GM21619 (cell line): Measurements from ENCODE around the gene SMYD1.
A peak's percentile ranks its signal among the peaks of the same experiment; 100 is the strongest.

Source experiments
- ATAC-seq: cut with Tn5 transposase; IDR thresholded peaks from one replicate; pipeline ENCODE4 v1.9.1; 2021; ENCODE audit not compliant: unreplicated experiment

The SMYD1 gene

DNA sequence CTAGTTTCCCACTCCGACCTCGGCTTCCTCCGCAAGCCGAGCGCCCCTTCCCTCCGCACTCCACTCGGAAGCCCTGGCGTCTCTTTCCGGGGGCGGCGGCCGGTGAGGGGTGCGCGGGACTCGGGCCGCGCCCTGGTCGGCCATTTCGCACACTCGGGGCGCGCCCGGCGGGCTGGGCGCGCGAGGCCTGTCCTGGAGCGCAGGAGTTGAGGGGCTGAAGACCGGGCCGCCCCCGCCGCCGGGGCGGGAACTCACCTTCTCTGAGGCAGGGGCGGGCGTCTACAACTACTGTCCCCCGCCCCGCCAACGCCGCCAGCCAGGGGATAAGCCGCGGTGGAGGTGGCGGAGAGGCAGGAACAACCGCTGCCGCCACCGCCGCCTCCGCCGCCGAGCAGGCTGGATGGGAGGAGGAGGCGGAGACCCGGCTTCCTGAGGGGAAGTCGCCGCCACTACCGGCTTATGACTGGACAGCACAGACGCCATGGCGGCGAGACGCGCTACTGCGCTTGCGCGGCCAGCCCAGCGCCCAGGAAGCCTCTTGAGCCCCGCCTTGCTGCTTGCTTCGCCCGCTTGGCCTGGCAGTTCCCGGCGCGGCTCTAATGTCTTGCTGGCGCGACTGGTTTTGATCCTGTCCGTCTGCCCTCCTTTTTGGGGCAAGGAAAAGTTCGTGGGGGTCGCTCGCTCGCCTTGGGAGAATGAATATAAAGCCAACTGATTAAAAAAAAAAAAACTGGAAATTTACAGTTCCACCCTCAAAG lies 12.1 kb upstream of the SMYD1 start, which contains the start of gene KRCC1:
Gene KRCC1, minus strand, starts transcription at position 413 of the 758 bp plus-strand sequence. CDS start 27,220 bp downstream, outside the sequence.
- ATAC-seq: peak; percentile 90

DNA sequence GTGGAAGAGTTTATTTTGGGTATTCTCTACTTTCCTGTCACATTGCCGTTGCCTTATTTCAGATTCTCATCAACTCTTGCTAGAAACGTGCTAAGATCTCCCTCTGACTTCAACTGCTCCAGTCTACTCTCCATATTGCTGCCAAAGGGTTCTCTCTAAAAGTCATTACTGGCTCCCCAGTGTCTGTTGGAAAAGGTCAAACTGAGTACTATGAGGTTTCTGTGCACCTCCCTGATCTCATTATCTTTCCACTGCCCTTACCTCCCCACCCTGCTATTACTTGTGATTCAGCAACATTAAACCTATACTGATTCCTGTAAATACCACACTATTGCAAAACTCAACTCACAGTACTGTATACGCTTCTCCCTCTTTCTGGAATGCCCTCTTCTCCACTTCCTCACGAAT lies 10.2 kb upstream of the SMYD1 start:
- no peak for ATAC-seq

DNA sequence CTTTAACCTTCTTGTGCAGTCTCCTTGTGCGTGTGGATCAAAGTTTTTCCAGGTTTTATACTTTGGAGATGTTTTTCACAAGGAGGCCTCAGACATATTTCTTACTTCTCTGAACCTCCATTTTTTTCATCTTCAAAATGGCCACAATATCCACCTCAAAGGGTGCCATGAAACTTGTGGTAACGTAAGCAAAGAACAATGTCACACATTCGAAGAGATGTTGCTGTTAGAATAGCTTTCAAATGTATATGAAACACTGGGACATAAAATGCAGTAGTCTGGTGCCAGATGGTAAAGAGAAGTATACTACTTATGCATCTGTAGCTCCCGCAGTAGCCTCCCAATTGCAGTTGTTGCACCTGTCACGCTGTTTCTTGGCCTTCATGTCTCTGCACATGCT lies 9.4 kb upstream of the SMYD1 start:
- no peak for ATAC-seq

DNA sequence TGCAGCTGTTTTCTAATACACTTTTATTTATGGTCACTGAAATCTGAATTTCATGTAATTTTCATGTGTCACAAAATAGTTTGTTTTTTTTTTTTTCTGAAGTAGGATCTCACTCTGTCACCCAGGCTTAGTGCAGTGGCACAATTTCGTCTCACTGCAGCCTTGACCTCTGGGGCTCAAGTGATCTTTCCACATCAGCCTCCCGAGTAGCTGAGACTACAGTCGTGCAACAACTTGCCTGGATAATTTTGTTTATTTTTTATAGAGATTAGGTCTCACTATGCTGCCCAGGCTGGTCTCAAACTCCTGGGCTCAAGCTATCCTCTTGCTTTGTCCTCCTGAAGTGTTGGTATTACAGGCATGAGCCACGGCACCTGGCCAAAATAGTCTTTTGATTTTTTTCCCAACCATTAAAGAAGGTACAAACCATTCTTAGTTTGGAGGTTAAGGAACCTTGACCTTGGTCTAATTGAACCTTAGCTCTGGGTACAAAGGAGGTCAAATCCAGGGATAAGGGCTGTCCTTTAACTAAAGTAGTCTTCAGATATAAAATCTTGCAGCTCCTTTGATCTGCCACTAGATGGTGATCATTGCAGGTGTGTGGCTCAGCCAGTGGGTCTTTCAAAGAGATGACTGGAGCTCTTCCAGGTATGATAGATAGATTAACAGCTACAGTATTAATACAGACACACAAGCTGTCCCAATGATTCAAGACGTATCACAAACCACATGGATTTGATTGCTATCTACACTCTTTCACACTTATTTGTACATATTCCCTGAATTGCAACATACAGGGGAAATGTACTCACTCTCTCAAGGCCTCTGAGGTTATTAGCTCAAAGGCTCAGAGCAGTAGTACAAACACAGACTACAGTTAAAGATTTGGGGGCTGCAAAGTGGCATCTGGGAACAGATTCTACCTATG lies 7.4 kb upstream of the SMYD1 start:
- peak; percentile 31 for ATAC-seq

DNA sequence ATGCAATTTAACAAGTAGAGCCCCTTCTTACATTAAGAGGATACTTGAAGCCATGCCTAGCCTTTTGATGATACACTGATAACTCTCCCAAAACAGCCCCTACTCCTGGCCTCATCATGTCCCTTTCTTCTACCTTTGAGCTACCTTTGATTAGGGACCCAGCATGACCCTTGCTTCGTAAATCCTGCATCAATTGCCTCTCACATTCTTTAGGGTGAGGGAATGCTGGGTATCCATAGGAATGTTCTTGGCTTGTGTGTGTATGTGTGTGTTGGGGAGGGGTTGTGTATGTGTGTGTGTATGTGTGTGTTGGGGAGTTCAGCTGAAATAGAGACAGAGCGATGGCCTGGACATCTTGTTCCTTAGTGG lies 6.7 kb upstream of the SMYD1 start:
- no peak for ATAC-seq

DNA sequence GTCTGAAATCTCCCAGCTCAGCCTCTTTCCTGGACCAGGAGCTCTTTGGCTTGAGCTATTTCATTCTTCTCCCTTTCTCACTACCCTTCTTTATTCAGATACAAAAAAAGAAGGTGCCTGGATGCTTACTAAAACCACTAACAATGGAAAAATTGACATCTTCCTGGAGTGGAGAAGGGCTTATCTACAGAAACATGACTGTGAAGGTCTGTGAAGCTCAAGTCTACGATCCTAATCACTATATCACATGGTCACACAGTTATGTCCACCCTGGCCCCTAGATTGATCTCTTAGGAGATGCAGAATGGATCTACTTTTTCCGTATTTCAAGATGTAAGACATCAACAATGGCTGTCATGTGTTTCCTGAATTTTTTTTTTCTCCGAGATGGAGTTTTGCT lies 6.3 kb upstream of the SMYD1 start:
- no peak for ATAC-seq

DNA sequence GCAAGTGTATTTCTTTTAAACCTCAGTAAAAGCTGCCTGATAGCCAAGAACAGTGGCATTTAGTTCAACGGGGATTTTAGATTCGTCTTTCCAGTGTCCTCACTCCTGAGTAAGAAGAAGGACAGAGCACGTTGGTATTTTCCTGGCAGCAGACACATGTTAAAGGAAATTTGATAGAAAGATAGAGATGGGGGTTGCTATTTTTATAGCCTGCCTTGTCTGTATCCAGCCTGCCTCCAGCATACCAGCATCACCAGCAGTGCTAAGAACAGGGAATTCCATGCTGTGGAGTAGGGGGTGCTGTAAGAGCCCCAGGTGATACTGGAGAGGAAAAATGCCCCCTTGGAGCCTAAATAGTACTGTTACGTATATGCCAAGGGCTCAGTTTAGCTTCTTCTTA lies 1.1 kb upstream of the SMYD1 start:
- ATAC-seq: no peak

DNA sequence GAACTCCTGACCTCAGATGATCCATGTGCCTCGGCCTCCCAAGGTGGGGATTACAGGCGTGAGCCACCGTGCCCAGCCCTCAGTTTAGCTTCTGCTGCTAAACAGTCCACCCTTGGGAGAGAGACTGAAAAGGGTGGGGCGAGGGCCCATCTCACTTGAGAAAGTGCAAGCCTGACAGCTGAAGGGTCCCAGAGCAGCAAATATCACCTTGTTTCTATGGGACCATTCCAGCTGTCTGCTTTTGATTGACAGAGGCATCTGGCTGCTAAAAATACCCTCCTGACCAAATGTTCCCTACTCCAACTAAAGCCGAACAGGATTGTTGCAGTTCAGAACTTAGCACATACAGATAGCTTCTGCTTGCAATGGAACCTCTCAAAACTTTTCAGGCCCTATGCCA lies 436 bp upstream of the SMYD1 start:
- no peak for ATAC-seq

DNA sequence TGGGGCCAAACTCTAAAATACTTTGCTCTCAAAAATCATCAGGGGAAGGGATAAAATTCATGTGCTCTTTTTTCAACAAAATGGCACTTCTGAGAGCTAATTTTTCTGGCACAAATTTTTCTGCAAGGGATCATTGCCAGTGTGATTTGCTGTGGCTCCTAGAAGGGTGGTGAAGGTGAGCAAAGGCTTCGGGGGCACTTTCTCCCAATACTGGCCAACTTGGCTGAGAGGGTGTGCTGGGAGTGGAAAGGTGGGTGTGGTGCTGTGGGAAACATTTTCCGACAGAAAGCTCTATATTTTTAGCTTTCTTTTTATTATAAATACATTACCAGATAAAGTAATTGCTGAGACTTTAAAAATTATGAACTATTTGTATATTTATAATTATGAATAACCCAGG lies 419 bp downstream of the SMYD1 start:
- ATAC-seq: no peak

DNA sequence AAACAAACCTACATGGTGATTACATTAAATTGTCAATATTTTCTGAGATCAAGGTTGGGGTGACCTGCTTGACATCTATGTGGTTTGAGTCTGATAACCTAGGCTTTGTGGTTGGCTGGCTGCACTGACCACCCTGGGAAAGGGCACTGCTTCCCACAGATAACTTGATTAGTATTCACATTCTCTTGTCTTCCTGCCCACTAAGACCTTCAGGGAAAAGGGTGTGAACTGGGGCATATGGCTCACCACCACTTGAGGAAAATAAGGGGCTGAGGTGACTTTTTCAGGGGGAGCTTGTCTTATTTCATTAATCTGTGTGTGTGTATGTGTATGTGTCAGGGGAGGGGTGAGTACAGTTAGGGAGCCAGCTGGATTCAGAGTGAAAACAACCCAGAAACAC lies 1.5 kb downstream of the SMYD1 start:
- no peak for ATAC-seq

DNA sequence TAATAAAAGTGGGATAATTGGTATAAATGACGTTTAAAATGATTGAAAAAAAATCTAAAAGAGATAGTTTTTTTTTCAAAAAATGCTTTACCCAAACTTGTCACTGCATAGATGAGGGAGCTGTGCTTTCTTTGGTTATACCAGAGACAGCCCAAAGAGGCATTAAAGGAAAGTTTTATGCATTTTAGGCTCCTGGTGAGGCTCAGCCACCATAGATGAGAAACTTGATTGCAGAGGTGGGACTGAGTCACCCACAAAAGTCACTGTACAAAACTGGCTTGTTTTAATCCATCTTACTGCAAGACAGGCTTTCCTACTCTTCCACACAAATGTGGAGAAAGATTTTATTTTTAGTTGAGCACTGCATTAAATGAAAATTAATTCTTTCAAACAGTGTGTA lies 2.4 kb downstream of the SMYD1 start:
- ATAC-seq: no peak

DNA sequence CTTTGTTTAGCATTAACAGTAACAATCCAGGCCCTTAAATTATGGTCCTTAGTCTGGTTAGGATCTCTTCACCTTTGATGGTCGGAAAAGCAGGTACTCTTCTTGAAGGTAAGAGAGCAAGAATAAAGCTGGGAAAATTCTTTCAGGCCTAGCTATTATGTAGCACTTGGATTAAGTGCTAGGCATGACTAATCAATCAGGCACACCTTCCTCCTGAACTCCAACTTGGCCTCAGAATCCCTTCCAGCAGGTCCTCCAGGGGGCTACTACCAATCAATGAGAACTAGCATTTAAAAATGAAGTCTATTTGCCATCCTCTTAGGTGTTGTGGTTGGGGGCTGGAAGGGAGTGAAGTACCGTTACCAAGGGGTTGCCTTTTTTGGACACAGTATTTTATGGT lies 3.7 kb downstream of the SMYD1 start:
- no peak for ATAC-seq

DNA sequence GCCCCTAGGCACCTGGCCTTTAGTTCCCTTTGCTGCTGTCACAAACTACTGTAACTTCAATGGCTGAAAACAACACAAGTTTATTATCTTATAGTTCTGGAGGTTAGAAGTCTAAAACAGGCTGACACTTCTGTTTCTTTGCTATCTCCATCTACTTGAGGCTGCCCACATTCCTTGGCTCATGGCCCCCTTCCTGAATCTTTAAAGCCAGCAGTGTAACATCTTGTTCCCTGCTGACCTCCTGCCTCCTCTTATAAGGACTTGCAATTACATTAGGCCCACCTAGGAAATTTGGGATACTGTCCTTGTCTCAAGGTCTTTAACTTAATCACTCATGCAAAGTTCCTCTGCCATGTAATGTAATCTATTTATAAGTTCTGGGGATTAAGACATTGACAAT lies 6.5 kb downstream of the SMYD1 start:
- no peak for ATAC-seq

DNA sequence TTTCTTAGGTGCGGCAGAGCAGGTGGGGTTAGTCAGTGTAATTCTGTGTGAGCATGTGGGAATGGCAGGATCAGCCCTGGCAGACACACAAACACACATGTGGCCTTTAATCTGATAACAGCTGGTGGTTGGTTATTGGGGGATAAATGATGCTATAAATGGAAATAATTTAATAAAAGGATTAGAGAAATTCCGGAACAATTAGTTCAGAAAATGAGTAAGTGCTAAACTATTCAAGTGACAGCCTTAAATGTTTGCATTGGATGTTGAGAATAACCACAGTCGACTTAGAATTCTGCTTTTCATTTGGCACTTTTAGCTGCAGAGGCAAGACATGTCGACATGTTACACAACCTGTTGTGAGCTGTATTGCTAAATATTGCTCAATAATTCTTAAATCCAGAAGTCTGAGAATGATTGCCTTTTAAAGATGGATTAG lies 7.2 kb downstream of the SMYD1 start:
- ATAC-seq: no peak

DNA sequence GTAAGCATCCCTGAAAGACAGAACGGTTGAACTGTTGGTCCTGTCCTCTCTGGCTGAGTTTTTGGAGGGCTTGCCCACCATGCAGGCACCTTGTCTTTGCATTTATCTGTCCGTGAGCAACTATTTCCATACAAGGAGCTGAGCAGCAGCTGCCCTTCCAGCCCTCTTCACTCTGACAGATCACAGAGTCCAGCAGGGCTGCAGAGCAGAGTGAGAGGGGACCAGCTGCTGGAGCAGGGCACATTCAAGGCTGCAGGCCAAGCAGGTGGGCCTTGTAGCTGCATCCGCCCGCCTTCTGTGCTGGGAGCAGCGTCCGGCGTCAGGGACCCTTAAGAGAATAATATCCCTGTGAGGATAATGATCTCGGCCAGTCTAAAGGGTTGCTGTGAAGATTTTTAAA lies 9.5 kb downstream of the SMYD1 start:
- no peak for ATAC-seq

DNA sequence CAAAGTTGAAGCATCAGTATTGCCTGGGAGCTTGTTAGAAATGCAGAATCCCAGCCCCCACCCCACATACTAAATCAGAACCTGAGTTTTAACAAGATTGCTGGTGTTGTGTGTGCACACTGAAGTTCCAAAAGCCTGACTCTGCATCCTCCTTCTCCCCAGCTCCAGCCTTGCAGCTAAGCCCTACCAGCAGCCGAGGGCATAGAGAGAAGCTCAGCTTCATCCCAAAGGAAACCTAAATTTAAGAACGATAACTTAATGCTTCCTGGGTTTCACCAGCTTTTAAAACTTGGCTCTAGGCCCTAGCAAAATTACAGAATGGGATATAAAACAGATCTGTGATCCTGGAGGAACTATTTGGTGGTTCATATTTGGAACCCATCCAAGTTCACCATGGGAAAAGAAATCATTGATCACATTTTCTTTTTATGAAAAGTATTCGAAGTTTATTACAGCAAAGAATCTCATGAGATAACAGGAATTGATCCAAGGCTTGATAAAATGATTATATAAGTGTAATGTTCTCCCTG lies 11.1 kb downstream of the SMYD1 start:
- no peak for ATAC-seq

DNA sequence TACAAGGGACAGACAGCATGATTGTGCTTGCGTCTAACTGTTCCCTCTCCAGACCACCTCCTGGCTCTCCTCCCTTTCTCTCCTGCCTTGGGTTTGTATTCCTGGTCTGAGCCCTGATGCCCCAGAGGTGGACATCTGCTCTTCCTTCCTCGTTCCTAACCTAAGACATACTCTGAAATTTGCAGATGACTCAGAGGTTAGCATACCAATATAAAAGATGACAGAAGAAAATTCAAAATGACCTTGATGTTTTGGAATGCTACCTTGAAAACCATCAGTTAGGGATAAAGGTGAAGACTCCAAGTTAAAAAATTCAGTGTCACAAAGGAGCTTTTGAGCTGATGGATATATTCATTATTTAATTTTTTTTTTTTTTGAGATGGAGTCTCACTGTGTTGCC lies 12.9 kb downstream of the SMYD1 start:
- ATAC-seq: no peak

DNA sequence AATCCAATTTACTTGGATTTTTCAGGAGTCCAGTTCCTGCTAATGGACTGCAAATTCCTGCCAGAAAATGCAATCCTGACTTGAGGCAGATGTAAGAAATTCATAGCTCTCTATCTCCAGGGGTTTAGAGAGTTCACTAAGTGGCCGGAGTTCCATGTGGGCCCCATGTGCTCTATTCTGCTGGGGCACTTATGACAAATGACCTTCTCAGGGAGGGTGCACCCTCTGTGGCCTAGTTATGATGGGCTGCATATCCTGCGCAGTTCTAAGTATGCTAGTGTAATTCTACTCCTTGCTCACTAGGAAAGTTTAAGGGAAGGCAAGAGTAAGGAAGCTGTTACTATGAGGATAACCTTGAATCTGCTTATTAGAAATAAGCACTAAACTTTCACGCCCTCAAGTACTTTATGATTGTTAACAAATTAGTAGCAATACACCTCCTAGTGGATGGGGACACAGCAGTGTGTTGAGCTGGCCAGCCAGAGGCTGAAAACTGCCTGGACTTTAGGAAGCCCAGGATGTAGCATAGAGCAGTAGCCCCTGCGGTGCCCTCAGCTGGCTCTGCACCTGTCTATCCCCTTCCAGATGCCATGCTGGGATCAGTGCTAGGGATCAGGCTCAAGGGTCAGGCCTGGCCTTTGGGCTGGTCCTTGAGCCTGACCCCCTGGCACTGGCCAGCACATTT lies 14.4 kb downstream of the SMYD1 start:
- no peak for ATAC-seq

DNA sequence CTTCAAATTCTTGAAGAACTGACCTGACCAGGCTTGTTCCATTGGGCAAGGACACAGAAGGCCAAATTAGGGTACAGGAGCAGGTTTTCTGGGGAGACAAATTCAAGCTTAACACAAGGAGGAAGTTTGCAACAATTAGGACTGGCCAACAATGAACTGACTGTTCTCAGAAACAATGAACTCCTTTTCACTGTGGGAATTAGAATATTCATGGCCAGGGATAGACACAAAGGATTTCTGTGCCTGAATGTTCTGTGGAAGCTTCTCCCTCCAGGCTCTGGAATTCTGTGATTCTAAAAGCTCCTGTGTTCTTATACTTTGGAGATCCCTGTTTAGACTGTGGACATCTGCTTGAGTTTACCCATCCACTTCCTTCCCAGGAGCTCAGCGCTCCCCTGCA lies 15.2 kb downstream of the SMYD1 start:
- no peak for ATAC-seq

DNA sequence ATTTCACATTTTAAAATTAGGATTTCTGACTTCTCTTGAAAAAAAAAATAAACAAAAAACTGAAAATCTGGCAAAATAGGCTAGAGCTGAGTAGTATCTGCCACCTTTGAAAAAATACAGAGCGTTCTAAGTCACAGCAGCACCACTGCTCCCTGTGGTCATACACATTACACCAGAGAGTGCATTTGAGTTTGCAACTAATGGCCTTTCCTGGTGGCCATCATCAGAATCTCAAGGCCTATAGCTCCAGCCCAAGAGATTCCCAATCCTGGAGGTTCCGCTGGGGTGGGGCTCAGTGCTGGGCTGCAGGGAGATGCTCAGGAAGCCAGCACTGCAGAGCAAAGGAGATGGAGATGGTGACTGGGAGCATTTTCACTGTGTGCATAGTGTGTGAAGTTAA lies 17.5 kb downstream of the SMYD1 start:
- ATAC-seq: no peak

DNA sequence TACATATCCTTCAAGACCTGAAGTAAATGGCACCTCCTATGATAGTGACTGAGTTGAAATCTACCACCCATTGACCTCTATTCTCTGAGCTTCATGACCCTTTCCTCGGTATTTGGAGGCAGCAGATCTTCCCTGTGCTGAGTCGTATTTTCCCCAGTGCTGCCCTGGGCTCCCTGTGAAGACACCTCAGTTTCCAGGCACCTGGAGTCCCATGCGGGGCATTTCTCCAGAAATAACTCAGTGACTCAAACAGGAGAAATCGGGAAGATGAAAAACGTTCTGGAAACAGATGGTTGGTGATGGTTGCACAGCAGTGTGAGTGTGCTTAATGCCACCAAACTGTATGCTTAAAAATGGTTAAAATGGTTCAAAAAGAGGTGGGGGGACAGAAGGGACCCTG lies 18.0 kb downstream of the SMYD1 start:
- no peak for ATAC-seq
